CD14-positive monocyte (primary cell): ENCODE measurements around the gene ADK. TPM values are rescaled to one million over a fixed set of nuclear protein-coding genes. Genes with fewer than 3 reads are reported as not detected.

ENCODE experiments used
- DNase-seq, 3 donors: peaks; one replicate each; pipeline ENCODE4 v3.0.0-alpha.2; 2011 to 2022
- H2AFZ ChIP-seq: 2 replicates; pipeline ENCODE4 v1.6.0; 2012; ENCODE audit warnings: mild to moderate bottlenecking, low read depth, low read length, inconsistent platforms; ENCODE audit not compliant: insufficient read depth, poor library complexity, severe bottlenecking
- H3K27ac ChIP-seq, 2 donors: 1 replicate in 1 of 2; 2 replicates in 1 of 2; pipeline ENCODE4 v1.5.1; 2012 to 2013; ENCODE audit warnings: low read length in 2 of 2, control low read depth in 1 of 2, inconsistent platforms in 1 of 2, low read depth in 1 of 2, mild to moderate bottlenecking in 1 of 2
- H3K27me3 ChIP-seq, 2 donors: one replicate each; pipeline versions ENCODE4 v1.6.0 to v1.6.1; 2011 to 2013; ENCODE audit warnings: low read length in 2 of 2; ENCODE audit not compliant: control insufficient read depth in 2 of 2, insufficient read depth in 2 of 2
- H3K36me3 ChIP-seq, 2 donors: replicated peaks in 1 of 2; 1 replicate in 1 of 2; 2 replicates in 1 of 2; pipeline versions ENCODE4 v1.5.1 to v1.6.1; 2012 to 2013; ENCODE audit warnings: low read length in 2 of 2, control low read depth in 1 of 2, inconsistent platforms in 1 of 2, mild to moderate bottlenecking in 1 of 2; ENCODE audit not compliant: insufficient read depth in 2 of 2, control insufficient read depth in 1 of 2
- H3K4me1 ChIP-seq, 2 donors: 1 replicate in 1 of 2; 2 replicates in 1 of 2; pipeline versions ENCODE4 v1.5.1 to v1.6.1; 2012 to 2013; ENCODE audit warnings: low read length in 2 of 2, control low read depth in 1 of 2, inconsistent platforms in 1 of 2, mild to moderate bottlenecking in 1 of 2, moderate library complexity in 1 of 2; ENCODE audit not compliant: insufficient read depth in 2 of 2, control insufficient read depth in 1 of 2
- H3K4me2 ChIP-seq: replicated peaks from 2 replicates; pipeline ENCODE3; 2012; ENCODE audit warnings: low read length, moderate library complexity, mild to moderate bottlenecking; ENCODE audit not compliant: poor library complexity, severe bottlenecking; ENCODE audit errors: extremely low read depth
- H3K4me3 ChIP-seq, 3 experiments: fragments of 200-600 bp in 1 of 3; sonication (generic) in 1 of 3; replicated peaks in 1 of 3; 1 replicate in 2 of 3; 2 replicates in 1 of 3; pipeline ENCODE4 v1.5.1; 2011 to 2013; ENCODE audit warnings: low read length in 3 of 3, mild to moderate bottlenecking in 3 of 3, control low read depth in 2 of 3, low read depth in 2 of 3, inconsistent platforms in 1 of 3, moderate library complexity in 1 of 3
- H3K79me2 ChIP-seq: 2 replicates; pipeline ENCODE4 v1.6.0; 2012; ENCODE audit warnings: mild to moderate bottlenecking, control low read depth, inconsistent platforms, low read length, moderate library complexity; ENCODE audit not compliant: insufficient read depth
- H3K9ac ChIP-seq: 2 replicates; pipeline ENCODE4 v1.6.0; 2017; ENCODE audit warnings: low read length, mild to moderate bottlenecking; ENCODE audit not compliant: insufficient read depth, poor library complexity, severe bottlenecking
- H3K9me3 ChIP-seq, 2 donors: replicated peaks in 1 of 2; 1 replicate in 1 of 2; 2 replicates in 1 of 2; pipeline versions ENCODE4 v1.5.1 to v1.6.1; 2012 to 2013; ENCODE audit warnings: low read length in 2 of 2, control low read depth in 1 of 2; ENCODE audit not compliant: control insufficient read depth in 1 of 2, insufficient read depth in 1 of 2
- H4K20me1 ChIP-seq: 2 replicates; pipeline ENCODE4 v1.6.0; 2012; ENCODE audit warnings: mild to moderate bottlenecking, low read length, control low read depth, moderate library complexity; ENCODE audit not compliant: insufficient read depth
- H3K27ac Mint-ChIP-seq, 7 donors: one replicate each; pipeline ENCODE4 v1.8.0; 2020; ENCODE audit warnings: mild to moderate bottlenecking in 7 of 7, mixed read lengths in 7 of 7, moderate library complexity in 6 of 7, inconsistent platforms in 2 of 7
- H3K27me3 Mint-ChIP-seq, 3 donors: one replicate each; pipeline ENCODE4 v1.8.0; 2021 to 2022; ENCODE audit warnings: low read depth in 3 of 3, mild to moderate bottlenecking in 3 of 3, mixed read lengths in 3 of 3, moderate library complexity in 3 of 3, inconsistent platforms in 1 of 3
- H3K36me3 Mint-ChIP-seq, 2 donors: one replicate each; pipeline ENCODE4 v1.8.0; 2020; ENCODE audit warnings: mixed read lengths in 2 of 2, inconsistent platforms in 1 of 2, mild to moderate bottlenecking in 1 of 2
- H3K4me1 Mint-ChIP-seq: one replicate; pipeline ENCODE4 v1.8.0; 2020; ENCODE audit warnings: mild to moderate bottlenecking, mixed read lengths
- H3K4me3 Mint-ChIP-seq, 2 donors: one replicate each; pipeline ENCODE4 v1.8.0; 2020; ENCODE audit warnings: mild to moderate bottlenecking in 2 of 2, mixed read lengths in 2 of 2, moderate library complexity in 1 of 2
- H3K9me3 Mint-ChIP-seq, 7 donors: one replicate each; pipeline ENCODE4 v1.8.0; 2020 to 2022; ENCODE audit warnings: mixed read lengths in 7 of 7, mild to moderate bottlenecking in 6 of 7, moderate library complexity in 6 of 7, inconsistent platforms in 2 of 7
- CTCF ChIP-seq: fragments of 200-600 bp; IDR thresholded peaks from one replicate; pipeline ENCODE4 v1.8.0; 2022; ENCODE audit warnings: antibody characterized with exemption, mild to moderate bottlenecking
- WGBS: methylation state at CpG from one replicate; pipeline ENCODE4 v1.1.5; 2013; ENCODE audit warnings: missing lambda C conversion rate; ENCODE audit not compliant: insufficient coverage; 5-methylcytosine and 5-hydroxymethylcytosine counted together
- intact Hi-C, 2 donors: fragments of 100-400 bp; cut with micrococcal nuclease; formaldehyde crosslinking; loops; one replicate each; pipeline versions ENCODE4 v1.15.0 to v1.15.1; 2023
- polyA plus RNA-seq, 3 donors: library from polyadenylated mRNA; depleted of rRNA in 1 of 3; unstranded in 2 of 3; stranded (reverse) in 1 of 3; fragments of 300-500 nt in 2 of 3; fragments of >200 nt in 1 of 3; fragmentation: Illumina TruSeq in 2 of 3; gene quantifications; 1 replicate in 2 of 3; 2 replicates in 1 of 3; pipeline ENCODE4 v1.2.3, GENCODE V29; 2012 to 2021

ADK gene
- polyA plus RNA-seq, 3 donors = 6.4 to 38.2 (median 35.7) TPM

GRCh38 chr10:74122060-74122459 lies 29.0 kb upstream of the ADK start:
- no peaks in the 10 kb centered on the region for H3K27me3 Mint-ChIP-seq
- H3K79me2 ChIP-seq = no peaks in the 10 kb centered on the region
- H3K4me1 Mint-ChIP-seq = no peaks in the 10 kb centered on the region
- intact Hi-C loops = no loop called here
- H3K27ac ChIP-seq = peak overlapping the region in 1 of 2 donors; percentile 25
- H3K4me2 ChIP-seq = no peak overlapping the region
- H3K36me3 ChIP-seq = peaks cover 91 to 98% of the 10 kb centered on the region in 2 donors
- no peak overlapping the region for H3K4me3 ChIP-seq
- no peak overlapping the region for H3K4me3 Mint-ChIP-seq
- H4K20me1 ChIP-seq = peaks cover 40% of the 10 kb centered on the region
- H2AFZ ChIP-seq = no peak overlapping the region
- peak overlapping the region in 1 of 7 donors; percentile 38 for H3K27ac Mint-ChIP-seq
- TF ChIP-seq CTCF = no peak
- no peaks in the 10 kb centered on the region for H3K27me3 ChIP-seq
- no peaks in the 10 kb centered on the region for H3K9me3 ChIP-seq
- DNase-seq = no peak
- H3K9me3 Mint-ChIP-seq = no peaks in the 10 kb centered on the region
- no peak overlapping the region for H3K9ac ChIP-seq
- peaks cover 88 to 98% of the 10 kb centered on the region in 2 donors for H3K36me3 Mint-ChIP-seq
- 73% methylated on average over 2 of the region's 3 CpGs for WGBS
- no peaks in the 10 kb centered on the region for H3K4me1 ChIP-seq

GRCh38 chr10:74123081-74123480 lies 27.9 kb upstream of the ADK start:
- Histone ChIP-seq H3K36me3 (peaks cover 83 to 98% of the 10 kb centered on the region in 2 donors), H3K4me3 (no peak overlapping the region), H4K20me1 (peaks cover 29% of the 10 kb centered on the region), H3K79me2 (no peaks in the 10 kb centered on the region), H3K9ac (no peak overlapping the region), H3K4me1 (no peaks in the 10 kb centered on the region), H3K27ac (peak overlapping the region in 1 of 2 donors; percentile 25), H2AFZ (no peak overlapping the region), H3K9me3 (no peaks in the 10 kb centered on the region), H3K4me2 (no peak overlapping the region), H3K27me3 (no peaks in the 10 kb centered on the region)
- no peaks in the 10 kb centered on the region for H3K27me3 Mint-ChIP-seq
- no peak for DNase-seq
- H3K27ac Mint-ChIP-seq = peak overlapping the region in 2 of 7 donors; percentile 38 to 69
- peaks cover 81 to 98% of the 10 kb centered on the region in 2 donors for H3K36me3 Mint-ChIP-seq
- TF ChIP-seq CTCF = no peak
- intact Hi-C loops = no loop called here
- H3K4me1 Mint-ChIP-seq = no peaks in the 10 kb centered on the region
- WGBS = no CpG with 5 or more reads among the region's 1 CpG
- no peak overlapping the region for H3K4me3 Mint-ChIP-seq
- H3K9me3 Mint-ChIP-seq = no peaks in the 10 kb centered on the region
